Endothelial cell of umbilical vein (primary cell): ENCODE results near the gene ABCC2. TPM values are rescaled to one million over a fixed set of nuclear protein-coding genes. Genes with fewer than 3 reads are reported as not detected.

ENCODE experiments used
- BruUV-seq: library from RNA; stranded (reverse); fragments of 400-500 nt; replicated peaks from 2 replicates; lab custom pipeline; 2021; lab: Mats Ljungman, UMichigan
- CTCF ChIA-PET: fragments of 300-600, 350-600 bp; sonication (Branson Sonifier 250); formaldehyde crosslinking; loops from one replicate; lab custom pipeline; 2021; ENCODE audit warnings: antibody characterized with exemption, inconsistent platforms; lab: Charles Lee
- POLR2A ChIA-PET: fragments of 300-600, 350-600 bp; sonication (Branson Sonifier 250); formaldehyde crosslinking; loops from one replicate; lab custom pipeline; 2021; ENCODE audit warnings: antibody characterized with exemption, inconsistent platforms; lab: Charles Lee
- DNase-seq: peaks from one replicate; pipeline ENCODE4 v3.0.0-alpha.2; 2011; ENCODE audit warnings: low read depth, low spot score
- FAIRE-seq: peaks from 2 replicates; lab custom pipeline; 2011; peaks lifted over from hg19 to GRCh38; lab: Jason Lieb, UNC
- H2AFZ ChIP-seq: 2 replicates; pipeline ENCODE4 v1.6.0; 2012; ENCODE audit warnings: low read depth, low read length, control low read depth, inconsistent platforms
- H3K27ac ChIP-seq: 2 replicates; pipeline ENCODE4 v1.5.1; 2011; ENCODE audit warnings: low read depth, mild to moderate bottlenecking, control low read depth, low read length, moderate library complexity; ENCODE audit not compliant: insufficient read depth
- H3K27me3 ChIP-seq, 2 experiments: 2 replicates each; pipeline versions ENCODE4 v1.6.0 to v1.6.1; 2011; ENCODE audit warnings: low read length in 2 of 2, mixed read lengths in 1 of 2; ENCODE audit not compliant: control insufficient read depth in 2 of 2, insufficient read depth in 2 of 2
- H3K36me3 ChIP-seq, 2 experiments: 2 replicates in 1 of 2; 3 replicates in 1 of 2; pipeline ENCODE4 v1.5.1; 2011; ENCODE audit warnings: low read length in 2 of 2, mild to moderate bottlenecking in 1 of 2, moderate library complexity in 1 of 2; ENCODE audit not compliant: control insufficient read depth in 2 of 2, insufficient read depth in 2 of 2; ENCODE audit errors: extremely low read depth in 1 of 2
- H3K4me1 ChIP-seq: 3 replicates; pipeline ENCODE4 v1.5.1; 2011; ENCODE audit warnings: mild to moderate bottlenecking, low read length; ENCODE audit not compliant: control insufficient read depth, insufficient read depth; ENCODE audit errors: extremely low read depth
- H3K4me2 ChIP-seq: 2 replicates; pipeline ENCODE4 v1.6.1; 2011; ENCODE audit warnings: low read length, control low read depth, mixed read lengths; ENCODE audit not compliant: insufficient read depth
- H3K4me3 ChIP-seq, 3 experiments: fragments of 200-600 bp in 1 of 3; sonication (generic), shearing (Covaris generic) in 1 of 3; replicated peaks in 1 of 3; 2 replicates each; pipeline ENCODE4 v1.5.1; 2011 to 2016; ENCODE audit warnings: control low read depth in 3 of 3, low read length in 3 of 3, mild to moderate bottlenecking in 2 of 3, inconsistent platforms in 1 of 3, low read depth in 1 of 3, moderate library complexity in 1 of 3; ENCODE audit not compliant: insufficient read depth in 1 of 3
- H3K79me2 ChIP-seq: 2 replicates; pipeline ENCODE4 v1.6.0; 2012; ENCODE audit warnings: low read length, inconsistent platforms; ENCODE audit not compliant: control insufficient read depth, insufficient read depth
- H3K9ac ChIP-seq: replicated peaks from 2 replicates; pipeline ENCODE3; 2011; ENCODE audit warnings: low read length, control low read depth; ENCODE audit not compliant: insufficient read depth; ENCODE audit errors: extremely low read depth
- H3K9me1 ChIP-seq: replicated peaks from 3 replicates; pipeline ENCODE4 v1.6.0; 2011; ENCODE audit warnings: mild to moderate bottlenecking, low read length; ENCODE audit not compliant: control insufficient read depth, insufficient read depth; ENCODE audit errors: extremely low read depth
- H3K9me3 ChIP-seq: replicated peaks from 2 replicates; pipeline ENCODE4 v1.5.1; 2012; ENCODE audit warnings: low read length, inconsistent platforms; ENCODE audit not compliant: control insufficient read depth, insufficient read depth
- H4K20me1 ChIP-seq: replicated peaks from 2 replicates; pipeline ENCODE3; 2011; ENCODE audit warnings: mild to moderate bottlenecking, low read length; ENCODE audit not compliant: control insufficient read depth, insufficient read depth; ENCODE audit errors: extremely low read depth
- CTCF ChIP-seq, 2 donors: IDR thresholded peaks; 1 replicate in 1 of 2; 2 replicates in 1 of 2; pipeline ENCODE4 v1.5.1; 2011; ENCODE audit warnings: low read length in 2 of 2, mild to moderate bottlenecking in 2 of 2, moderate library complexity in 2 of 2, control low read depth in 1 of 2, inconsistent platforms in 1 of 2, low read depth in 1 of 2; ENCODE audit not compliant: insufficient read depth in 1 of 2; ENCODE audit errors: extremely low read depth in 1 of 2
- EZH2 ChIP-seq: IDR thresholded peaks from 2 replicates; pipeline ENCODE4 v1.6.1; 2012; ENCODE audit warnings: borderline replicate concordance, low read depth, mild to moderate bottlenecking, moderate library complexity, low read length, inconsistent platforms; ENCODE audit not compliant: severe bottlenecking
- FOS ChIP-seq: IDR thresholded peaks from 2 replicates; pipeline ENCODE4 v1.6.1; 2011; ENCODE audit warnings: mild to moderate bottlenecking, low read length, moderate library complexity, borderline replicate concordance; ENCODE audit not compliant: insufficient read depth
- GATA2 ChIP-seq: IDR thresholded peaks from 2 replicates; pipeline ENCODE4 v1.7.0; 2011; ENCODE audit warnings: low read depth, mild to moderate bottlenecking, moderate library complexity, mixed read lengths, low read length; ENCODE audit not compliant: insufficient read length, insufficient read depth
- JUN ChIP-seq: IDR thresholded peaks from 2 replicates; pipeline ENCODE4 v1.6.1; 2011; ENCODE audit warnings: borderline replicate concordance, low read depth; ENCODE audit not compliant: insufficient read length, insufficient read depth
- MAX ChIP-seq: IDR thresholded peaks from 2 replicates; pipeline ENCODE4 v1.6.1; 2011; ENCODE audit not compliant: insufficient read depth, insufficient read length
- MYC ChIP-seq: IDR thresholded peaks from one replicate; pipeline ENCODE4 v1.6.1; 2011; ENCODE audit warnings: mild to moderate bottlenecking, low read depth, low read length
- POLR2A ChIP-seq: IDR thresholded peaks from 2 replicates; pipeline ENCODE4 v1.6.1; 2012; ENCODE audit warnings: low read depth, mild to moderate bottlenecking, control low read depth, low read length
- POLR2AphosphoS5 ChIP-seq: IDR thresholded peaks from 2 replicates; pipeline ENCODE4 v1.6.1; 2012; ENCODE audit warnings: low read depth, mild to moderate bottlenecking, control low read depth, low read length, moderate library complexity; ENCODE audit not compliant: insufficient read depth
- dilution Hi-C: fragments of 300-500 bp; cut with MboI; formaldehyde crosslinking; loops from one replicate; pipeline ENCODE4 v1.15.0; 2019; ENCODE audit warnings: low sequenced_read_pairs; ENCODE audit not compliant: extremely low pct_ligation_motif_present
- intact Hi-C: fragments of 100-400 bp; cut with micrococcal nuclease; formaldehyde crosslinking; loops from one replicate; pipeline ENCODE4 v1.10.0; 2022
- polyA plus RNA-seq, 4 experiments: library from polyadenylated mRNA; depleted of rRNA in 3 of 4; stranded (reverse) in 3 of 4; unstranded in 1 of 4; fragments of >200 nt; gene quantifications; 2 replicates each; pipeline versions ENCODE4 v1.2.1 to v1.2.3, GENCODE V29; 2011 to 2012; ENCODE audit warnings: missing spikeins in 1 of 4
- total RNA-seq: library from RNA; stranded (reverse); gene quantifications from 2 replicates; pipeline ENCODE4 v1.2.3, GENCODE V29; 2021

ABCC2 gene
- total and polyA plus RNA-seq, 2 donors (not counting 3 experiments of a cell fraction or from before 2014, with no cell fraction given) = 1.5 to 3.3 TPM

DNA sequence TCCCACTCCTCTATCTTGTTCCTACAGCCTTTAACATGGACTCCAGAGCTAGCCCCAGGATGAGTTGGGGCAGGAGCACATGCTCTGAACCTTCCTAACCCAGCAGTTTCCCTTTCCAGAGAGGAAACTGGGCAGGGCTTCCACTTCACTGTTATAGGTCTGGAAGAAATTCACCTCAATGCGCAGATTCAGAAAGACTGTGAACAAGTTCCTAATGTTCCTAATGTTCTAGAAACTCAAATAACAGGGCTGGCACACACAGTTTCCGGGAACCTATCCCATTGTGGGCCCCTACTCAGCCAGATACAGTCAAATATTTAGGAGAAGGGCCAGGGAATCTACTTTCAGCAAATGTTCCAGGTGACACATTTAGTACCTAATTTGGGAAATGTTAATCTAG is 29.7 kb downstream of the ABCC2 start:
- Histone ChIP-seq H3K4me2 (no peak overlapping the region), H3K27me3 (no peaks in the 10 kb centered on the region), H3K36me3 (no peaks in the 10 kb centered on the region), H3K79me2 (no peaks in the 10 kb centered on the region), H4K20me1 (no peaks in the 10 kb centered on the region), H2AFZ (no peak overlapping the region), H3K27ac (no peak overlapping the region), H3K9me3 (no peaks in the 10 kb centered on the region), H3K9me1 (no peaks in the 10 kb centered on the region), H3K4me1 (no peaks in the 10 kb centered on the region), H3K4me3 (no peak overlapping the region), H3K9ac (no peak overlapping the region)
- dilution Hi-C loops (no loop called here), intact Hi-C loops (no loop called here)
- POLR2A ChIA-PET = no interaction called here
- no TSS peak for BruUV-seq
- TF ChIP-seq CTCF (IDR thresholded peaks at IDR 0.05; ENCODE audit: extremely low read depth in 1 of 2, insufficient read depth in 1 of 2, low read depth in 1 of 2, low read length in 2 of 2) (no peak), JUN (no peak), MAX (no peak)
- FAIRE-seq (no peak), DNase-seq (no peak)
- CTCF ChIA-PET = no interaction called here

- H3K4me3 ChIP-seq = no peak overlapping the region
- FAIRE-seq = no peak
- intact Hi-C loops (no loop called here), dilution Hi-C loops (no loop called here)
- BruUV-seq = no TSS peak
- no peak for TF ChIP-seq GATA2
- no peak for TF ChIP-seq POLR2A
- TF ChIP-seq POLR2AphosphoS5 = no peak
- TF ChIP-seq MAX = no peak
- TF ChIP-seq CTCF (IDR thresholded peaks at IDR 0.05; ENCODE audit: extremely low read depth in 1 of 2, insufficient read depth in 1 of 2, low read depth in 1 of 2, low read length in 2 of 2) = no peak
- no peak for TF ChIP-seq MYC
- TF ChIP-seq FOS = no peak
- no peak for TF ChIP-seq JUN
- no peak for TF ChIP-seq EZH2
- H3K79me2 ChIP-seq = no peaks in the 10 kb centered on the region
- no peaks in the 10 kb centered on the region for H3K9me1 ChIP-seq
- DNase-seq = no peak
- H3K9me3 ChIP-seq = no peaks in the 10 kb centered on the region
- H3K27me3 ChIP-seq = no peaks in the 10 kb centered on the region
- H2AFZ ChIP-seq = no peak overlapping the region
- POLR2A ChIA-PET = no interaction called here
- no peak overlapping the region for H3K27ac ChIP-seq
- H3K4me2 ChIP-seq = no peak overlapping the region
- CTCF ChIA-PET = no interaction called here
- no peaks in the 10 kb centered on the region for H3K36me3 ChIP-seq
- H3K9ac ChIP-seq = no peak overlapping the region
- no peaks in the 10 kb centered on the region for H3K4me1 ChIP-seq
- no peaks in the 10 kb centered on the region for H4K20me1 ChIP-seq
Observed at GRCh38 chr10:99814143-99814542, 31.7 kb downstream of the ABCC2 start.
